Smooth muscle cell (in vitro differentiated cells): ENCODE results near the gene RMI2. TPM values are rescaled to one million over a fixed set of nuclear protein-coding genes. Genes with fewer than 3 reads are reported as not detected.

Experiments used
- DNase-seq: peaks from one replicate; lab custom pipeline; 2025; ENCODE audit not compliant: unreplicated experiment; lab: John Stamatoyannopoulos, UW
- H2AFZ ChIP-seq: fragments of 200-600 bp; sonication (generic); 2 replicates; pipeline ENCODE4 v1.6.0; 2016; ENCODE audit warnings: antibody characterized with exemption, low read depth, mild to moderate bottlenecking
- H3F3A ChIP-seq: fragments of 200-600 bp; sonication (generic); 2 replicates; pipeline ENCODE4 v1.6.0; 2017; ENCODE audit warnings: antibody characterized with exemption, low read depth
- H3K27ac ChIP-seq: fragments of 200-600 bp; sonication (generic); 2 replicates; pipeline ENCODE4 v1.5.1; 2016; ENCODE audit warnings: low read depth, mild to moderate bottlenecking
- H3K27me3 ChIP-seq: fragments of 200-600 bp; sonication (generic); 2 replicates; pipeline ENCODE4 v1.6.1; 2016; ENCODE audit warnings: low read depth, mild to moderate bottlenecking
- H3K36me3 ChIP-seq: fragments of 200-600 bp; sonication (generic); 2 replicates; pipeline ENCODE4 v1.5.1; 2016; ENCODE audit warnings: low read depth
- H3K4me1 ChIP-seq: fragments of 200-600 bp; sonication (generic); 2 replicates; pipeline ENCODE4 v1.5.1; 2016; ENCODE audit warnings: low read depth
- H3K4me2 ChIP-seq: fragments of 200-600 bp; sonication (generic); 2 replicates; pipeline ENCODE4 v1.6.0; 2016; ENCODE audit warnings: mild to moderate bottlenecking
- H3K4me3 ChIP-seq: fragments of 200-600 bp; sonication (generic); 2 replicates; pipeline ENCODE4 v1.5.1; 2016; ENCODE audit warnings: mild to moderate bottlenecking
- H3K79me2 ChIP-seq: fragments of 200-600 bp; sonication (generic); 2 replicates; pipeline ENCODE4 v1.6.0; 2016; ENCODE audit warnings: low read depth, mild to moderate bottlenecking
- H3K9ac ChIP-seq: fragments of 200-600 bp; sonication (generic); 2 replicates; pipeline ENCODE4 v1.6.0; 2016; ENCODE audit warnings: low read depth
- H3K9me3 ChIP-seq: fragments of 200-600 bp; sonication (generic); replicated peaks from 2 replicates; pipeline ENCODE4 v1.5.1; 2016; ENCODE audit warnings: low read depth
- H4K20me1 ChIP-seq: fragments of 200-600 bp; sonication (generic); 2 replicates; pipeline ENCODE4 v1.6.0; 2016; ENCODE audit warnings: low read depth
- WGBS: methylation state at CpG from one replicate; pipeline ENCODE4 v1.1.7; 2016; ENCODE audit warnings: low lambda C conversion rate; 5-methylcytosine and 5-hydroxymethylcytosine counted together
- polyA plus RNA-seq: library from polyadenylated mRNA; unstranded; fragments of >200 nt; fragmentation: Nextera tagmentation; extraction: Ambion mirVana; gene quantifications from 2 replicates; pipeline ENCODE4 v1.2.1, GENCODE V29; 2016
- total RNA-seq: library from RNA; depleted of rRNA; stranded (reverse); fragments of >200 nt; gene quantifications from 2 replicates; pipeline ENCODE4 v1.2.3, GENCODE V29; 2014
- TF ChIP-seq, protein P1 (sequence below): fragments of 200-600 bp; sonication (generic); IDR thresholded peaks from 2 replicates; pipeline ENCODE4 v1.5.1; 2017; ENCODE audit warnings: borderline replicate concordance, mild to moderate bottlenecking, antibody characterized with exemption; ENCODE audit not compliant: insufficient read depth, poor library complexity, severe bottlenecking

RMI2 gene
- total and polyA plus RNA-seq, 2 experiments from 2014 or later, result 6.1 to 11.3 TPM

DNA sequence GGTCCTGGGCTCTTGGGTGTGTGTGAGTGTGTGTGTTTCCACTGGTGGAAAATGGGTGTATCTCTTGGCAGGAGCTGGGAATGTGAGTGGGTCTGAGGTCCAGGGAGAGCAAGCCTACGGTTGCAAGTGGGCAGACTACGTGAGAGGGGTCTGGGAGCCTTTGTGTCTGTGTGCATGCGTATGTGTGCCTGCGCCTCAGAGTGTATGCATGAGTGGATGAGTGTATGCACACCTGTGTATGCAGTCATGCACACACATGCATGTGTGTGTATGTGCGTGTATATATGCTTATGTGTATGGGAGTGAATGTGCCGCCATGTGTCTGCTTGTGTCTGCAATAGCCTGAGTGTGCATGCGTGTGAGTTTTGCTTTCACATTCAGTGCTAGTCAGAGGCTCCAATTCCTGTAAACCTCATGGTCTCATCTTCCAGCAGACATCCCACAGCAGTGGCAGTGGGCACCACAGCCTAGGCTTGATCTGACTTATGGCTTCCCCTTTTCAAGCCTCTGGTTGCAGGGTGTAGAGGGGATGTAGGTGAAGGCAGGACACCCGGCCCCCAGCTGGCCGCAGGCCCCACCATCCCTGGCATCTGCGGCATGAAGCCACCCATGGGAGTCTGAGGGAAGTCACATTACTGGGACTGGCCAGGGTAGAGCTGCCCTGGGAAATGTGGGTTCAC lies 19.7 kb upstream of the RMI2 start:
- Histone ChIP-seq H3K79me2 (no peaks in the 10 kb centered on the region), H3K36me3 (no peaks in the 10 kb centered on the region), H3K4me2 (no peak overlapping the region), H4K20me1 (no peaks in the 10 kb centered on the region), H3K9ac (no peak overlapping the region), H3K4me1 (peaks cover 13% of the 10 kb centered on the region), H3K27ac (no peak overlapping the region), H3K27me3 (no peaks in the 10 kb centered on the region), H2AFZ (no peak overlapping the region), H3K9me3 (no peaks in the 10 kb centered on the region), H3F3A (peaks cover 12% of the 10 kb centered on the region), H3K4me3 (no peak overlapping the region)
- 85% methylated on average over 10 of the region's 10 CpGs for WGBS
- no peak for DNase-seq
- TF ChIP-seq, protein P1, sequence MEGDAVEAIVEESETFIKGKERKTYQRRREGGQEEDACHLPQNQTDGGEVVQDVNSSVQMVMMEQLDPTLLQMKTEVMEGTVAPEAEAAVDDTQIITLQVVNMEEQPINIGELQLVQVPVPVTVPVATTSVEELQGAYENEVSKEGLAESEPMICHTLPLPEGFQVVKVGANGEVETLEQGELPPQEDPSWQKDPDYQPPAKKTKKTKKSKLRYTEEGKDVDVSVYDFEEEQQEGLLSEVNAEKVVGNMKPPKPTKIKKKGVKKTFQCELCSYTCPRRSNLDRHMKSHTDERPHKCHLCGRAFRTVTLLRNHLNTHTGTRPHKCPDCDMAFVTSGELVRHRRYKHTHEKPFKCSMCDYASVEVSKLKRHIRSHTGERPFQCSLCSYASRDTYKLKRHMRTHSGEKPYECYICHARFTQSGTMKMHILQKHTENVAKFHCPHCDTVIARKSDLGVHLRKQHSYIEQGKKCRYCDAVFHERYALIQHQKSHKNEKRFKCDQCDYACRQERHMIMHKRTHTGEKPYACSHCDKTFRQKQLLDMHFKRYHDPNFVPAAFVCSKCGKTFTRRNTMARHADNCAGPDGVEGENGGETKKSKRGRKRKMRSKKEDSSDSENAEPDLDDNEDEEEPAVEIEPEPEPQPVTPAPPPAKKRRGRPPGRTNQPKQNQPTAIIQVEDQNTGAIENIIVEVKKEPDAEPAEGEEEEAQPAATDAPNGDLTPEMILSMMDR, result no peak

DNA sequence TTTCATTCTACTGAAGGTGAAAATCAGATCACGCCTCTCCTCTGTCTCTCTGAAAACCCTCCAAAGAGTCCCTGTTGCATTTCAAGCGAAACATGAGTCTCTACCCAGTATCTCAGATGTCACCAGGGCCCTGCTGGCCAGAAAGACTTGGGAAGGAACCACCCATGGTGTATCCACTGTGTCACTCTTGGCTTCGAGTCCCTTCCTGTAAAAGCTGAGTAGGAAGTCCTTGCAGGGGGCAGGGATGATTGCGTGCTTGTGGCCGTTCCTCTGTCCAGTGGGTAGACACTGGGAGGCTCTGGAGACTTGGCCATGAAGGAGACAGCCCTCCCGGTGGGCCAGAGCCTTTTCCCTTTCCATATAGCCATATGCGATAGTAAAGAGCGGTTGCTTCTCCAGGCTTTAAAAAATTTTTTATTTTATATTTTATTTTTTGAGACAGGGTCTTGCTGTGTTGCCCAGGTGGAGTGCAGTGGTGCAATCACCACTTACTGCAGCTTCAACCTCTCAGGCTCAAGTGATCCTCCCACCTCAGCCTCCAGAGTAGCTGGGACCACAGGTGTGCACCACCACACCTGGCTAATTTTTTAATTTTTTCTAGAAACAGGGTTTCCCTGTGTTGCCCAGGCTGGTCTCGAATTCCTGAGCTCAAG lies 19.0 kb upstream of the RMI2 start:
- no peak overlapping the region for H3K4me2 ChIP-seq
- no peaks in the 10 kb centered on the region for H3K9me3 ChIP-seq
- H3K4me3 ChIP-seq, result no peak overlapping the region
- TF ChIP-seq, protein P1, result no peak
- no peak overlapping the region for H3K27ac ChIP-seq
- H3K79me2 ChIP-seq, result no peaks in the 10 kb centered on the region
- H3K9ac ChIP-seq, result no peak overlapping the region
- DNase-seq, result no peak
- no peak overlapping the region for H2AFZ ChIP-seq
- no peaks in the 10 kb centered on the region for H3K36me3 ChIP-seq
- whole genome bisulfite sequencing, result 86% methylated on average over 9 of the region's 9 CpGs
- H3K4me1 ChIP-seq, result peaks cover 13% of the 10 kb centered on the region
- peaks cover 12% of the 10 kb centered on the region for H3F3A ChIP-seq
- no peaks in the 10 kb centered on the region for H4K20me1 ChIP-seq
- no peaks in the 10 kb centered on the region for H3K27me3 ChIP-seq

DNA sequence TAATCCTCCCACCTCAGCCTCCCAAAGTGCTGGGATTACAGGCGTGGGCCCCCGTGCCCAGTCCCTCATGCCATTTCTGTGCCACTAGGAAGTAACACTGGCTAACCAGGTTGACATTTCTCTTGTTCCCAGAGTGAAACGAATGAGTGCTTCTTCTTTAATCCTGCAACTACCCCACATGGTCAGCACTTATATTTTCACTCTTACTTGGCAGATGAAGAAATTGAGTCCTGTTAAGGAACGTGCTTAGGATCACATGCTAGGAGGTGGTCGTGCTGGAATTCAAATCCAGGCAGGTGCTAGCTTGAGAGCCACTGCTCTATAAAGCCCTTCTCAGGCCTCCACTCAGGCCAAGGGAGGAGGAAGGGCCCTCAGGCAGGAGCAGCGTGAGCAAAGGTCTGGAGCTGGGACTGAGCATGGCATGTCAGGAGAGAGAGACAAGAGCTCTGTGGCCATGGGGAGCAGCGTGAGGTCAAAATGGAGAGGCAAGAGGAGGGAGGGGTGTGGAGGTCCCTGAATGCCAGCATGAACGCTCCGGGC lies 18.5 kb upstream of the RMI2 start:
- H3K4me1 ChIP-seq, result peaks cover 13% of the 10 kb centered on the region
- H3K9me3 ChIP-seq, result no peaks in the 10 kb centered on the region
- no peak overlapping the region for H3K4me3 ChIP-seq
- H3K79me2 ChIP-seq, result no peaks in the 10 kb centered on the region
- H3F3A ChIP-seq, result peaks cover 12% of the 10 kb centered on the region
- no peaks in the 10 kb centered on the region for H3K36me3 ChIP-seq
- no peaks in the 10 kb centered on the region for H3K27me3 ChIP-seq
- H2AFZ ChIP-seq, result no peak overlapping the region
- H3K9ac ChIP-seq, result no peak overlapping the region
- no peak for DNase-seq
- no peaks in the 10 kb centered on the region for H4K20me1 ChIP-seq
- TF ChIP-seq, protein P1, result no peak
- H3K27ac ChIP-seq, result no peak overlapping the region
- 91% methylated on average over 9 of the region's 9 CpGs for WGBS
- H3K4me2 ChIP-seq, result no peak overlapping the region
